Measurements from ENCODE around the gene VWA3A.

DNA sequence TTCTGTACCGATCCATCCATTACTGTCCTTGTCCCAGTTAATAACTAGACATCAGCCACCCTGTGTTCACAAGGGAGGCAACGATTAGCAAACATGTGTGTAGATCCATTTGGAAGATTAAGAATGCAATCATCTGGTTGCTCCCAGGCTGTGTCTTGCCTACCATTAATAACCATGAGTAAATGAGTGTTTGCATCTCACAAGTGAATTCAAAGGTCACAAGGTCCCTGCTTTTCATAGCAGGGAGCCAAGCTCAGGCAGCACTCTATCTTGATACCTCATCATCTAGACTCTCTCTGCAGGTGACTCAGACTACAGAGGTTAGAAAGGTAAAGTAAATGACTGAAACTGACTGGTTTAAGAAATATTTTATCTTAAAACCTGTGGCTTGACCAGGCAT lies 25.3 kb downstream of the VWA3A start:
- TF ChIP-seq, protein P1, sequence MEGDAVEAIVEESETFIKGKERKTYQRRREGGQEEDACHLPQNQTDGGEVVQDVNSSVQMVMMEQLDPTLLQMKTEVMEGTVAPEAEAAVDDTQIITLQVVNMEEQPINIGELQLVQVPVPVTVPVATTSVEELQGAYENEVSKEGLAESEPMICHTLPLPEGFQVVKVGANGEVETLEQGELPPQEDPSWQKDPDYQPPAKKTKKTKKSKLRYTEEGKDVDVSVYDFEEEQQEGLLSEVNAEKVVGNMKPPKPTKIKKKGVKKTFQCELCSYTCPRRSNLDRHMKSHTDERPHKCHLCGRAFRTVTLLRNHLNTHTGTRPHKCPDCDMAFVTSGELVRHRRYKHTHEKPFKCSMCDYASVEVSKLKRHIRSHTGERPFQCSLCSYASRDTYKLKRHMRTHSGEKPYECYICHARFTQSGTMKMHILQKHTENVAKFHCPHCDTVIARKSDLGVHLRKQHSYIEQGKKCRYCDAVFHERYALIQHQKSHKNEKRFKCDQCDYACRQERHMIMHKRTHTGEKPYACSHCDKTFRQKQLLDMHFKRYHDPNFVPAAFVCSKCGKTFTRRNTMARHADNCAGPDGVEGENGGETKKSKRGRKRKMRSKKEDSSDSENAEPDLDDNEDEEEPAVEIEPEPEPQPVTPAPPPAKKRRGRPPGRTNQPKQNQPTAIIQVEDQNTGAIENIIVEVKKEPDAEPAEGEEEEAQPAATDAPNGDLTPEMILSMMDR (IDR thresholded peaks at IDR 0.05): no peak
- TF ChIP-seq ZFX (IDR thresholded peaks at IDR 0.05; ENCODE audit: borderline replicate concordance): no peak

Data from 22Rv1 (cell line).